Liver (tissue), 3 donors: Measurements from ENCODE around the gene WDR48.

ENCODE experiments used
- ATF3 ChIP-seq: IDR thresholded peaks from 2 replicates; pipeline ENCODE4 v1.6.1; 2016; ENCODE audit warnings: antibody characterized with exemption
- EGR1 ChIP-seq, 2 donors: IDR thresholded peaks; 2 replicates each; pipeline ENCODE4 v1.6.1; 2016 to 2018; ENCODE audit warnings: antibody characterized with exemption in 2 of 2, low read depth in 2 of 2
- FOXA1 ChIP-seq: IDR thresholded peaks from 2 replicates; pipeline ENCODE4 v1.6.1; 2016; ENCODE audit warnings: antibody characterized with exemption
- FOXA2 ChIP-seq: IDR thresholded peaks from 2 replicates; pipeline ENCODE4 v1.6.1; 2016; ENCODE audit warnings: antibody characterized with exemption
- GABPA ChIP-seq, 2 donors: IDR thresholded peaks in 1 of 2; conservative IDR thresholded peaks in 1 of 2; 2 replicates each; pipeline ENCODE4 v1.6.1; 2016; ENCODE audit warnings: antibody characterized with exemption in 2 of 2, mild to moderate bottlenecking in 1 of 2, moderate library complexity in 1 of 2
- HNF4A ChIP-seq, 2 donors: conservative IDR thresholded peaks; 2 replicates each; pipeline ENCODE4 v1.6.1; 2016; ENCODE audit warnings: antibody characterized with exemption in 2 of 2, mild to moderate bottlenecking in 2 of 2
- HNF4G ChIP-seq: IDR thresholded peaks from 2 replicates; pipeline ENCODE4 v1.6.1; 2016; ENCODE audit warnings: antibody characterized with exemption
- RAD21 ChIP-seq, 2 donors: IDR thresholded peaks; 2 replicates each; pipeline ENCODE4 v1.6.1; 2016; ENCODE audit warnings: antibody characterized with exemption in 2 of 2, mild to moderate bottlenecking in 2 of 2
- SP1 ChIP-seq: IDR thresholded peaks from 2 replicates; pipeline ENCODE4 v1.6.1; 2018; ENCODE audit warnings: antibody characterized with exemption, mild to moderate bottlenecking
- TAF1 ChIP-seq: conservative IDR thresholded peaks from 2 replicates; pipeline ENCODE4 v1.6.1; 2016; ENCODE audit warnings: antibody characterized with exemption, mild to moderate bottlenecking
- YY1 ChIP-seq: IDR thresholded peaks from 2 replicates; pipeline ENCODE4 v1.6.1; 2016; ENCODE audit warnings: antibody characterized with exemption, mild to moderate bottlenecking
- TF ChIP-seq, protein P1 (sequence below): fragments of 150-350 bp; IDR thresholded peaks from 2 replicates; pipeline ENCODE4 v1.5.1; 2017; ENCODE audit warnings: improper control_type of control experiment, low read depth, low read length; ENCODE audit not compliant: missing input control
- TF ChIP-seq, protein P2 (sequence below): IDR thresholded peaks from 2 replicates; pipeline ENCODE4 v1.6.1; 2016; ENCODE audit warnings: antibody characterized with exemption, mild to moderate bottlenecking
- donor health status: healthy.
- donor health status: healthy.

DNA sequence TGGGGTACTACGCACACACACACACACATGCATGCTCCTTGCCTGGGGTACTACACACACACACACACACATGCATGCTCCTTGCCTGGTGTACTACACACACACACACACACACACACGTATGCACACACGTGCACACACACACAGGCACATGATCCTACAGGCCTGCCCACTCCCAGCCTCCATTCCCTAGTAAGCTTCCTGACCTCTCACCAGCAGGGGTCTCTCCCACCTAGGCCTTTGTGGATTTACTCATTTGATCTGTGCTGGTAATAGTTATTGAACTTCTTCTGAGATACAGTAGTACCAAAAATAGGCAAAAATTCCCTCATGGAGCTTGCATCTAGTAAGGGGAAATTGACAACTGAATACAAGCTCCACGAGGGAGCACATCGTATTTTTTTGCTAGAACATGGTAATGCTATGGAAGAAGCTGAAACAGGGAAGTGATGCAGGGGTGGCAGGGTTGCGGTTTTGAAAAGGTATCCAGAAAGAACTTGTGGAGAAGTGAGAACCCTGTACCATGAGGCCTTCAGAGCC is 74.8 kb downstream of the WDR48 start:
- TF ChIP-seq TAF1 = no peak
- TF ChIP-seq, protein P1, sequence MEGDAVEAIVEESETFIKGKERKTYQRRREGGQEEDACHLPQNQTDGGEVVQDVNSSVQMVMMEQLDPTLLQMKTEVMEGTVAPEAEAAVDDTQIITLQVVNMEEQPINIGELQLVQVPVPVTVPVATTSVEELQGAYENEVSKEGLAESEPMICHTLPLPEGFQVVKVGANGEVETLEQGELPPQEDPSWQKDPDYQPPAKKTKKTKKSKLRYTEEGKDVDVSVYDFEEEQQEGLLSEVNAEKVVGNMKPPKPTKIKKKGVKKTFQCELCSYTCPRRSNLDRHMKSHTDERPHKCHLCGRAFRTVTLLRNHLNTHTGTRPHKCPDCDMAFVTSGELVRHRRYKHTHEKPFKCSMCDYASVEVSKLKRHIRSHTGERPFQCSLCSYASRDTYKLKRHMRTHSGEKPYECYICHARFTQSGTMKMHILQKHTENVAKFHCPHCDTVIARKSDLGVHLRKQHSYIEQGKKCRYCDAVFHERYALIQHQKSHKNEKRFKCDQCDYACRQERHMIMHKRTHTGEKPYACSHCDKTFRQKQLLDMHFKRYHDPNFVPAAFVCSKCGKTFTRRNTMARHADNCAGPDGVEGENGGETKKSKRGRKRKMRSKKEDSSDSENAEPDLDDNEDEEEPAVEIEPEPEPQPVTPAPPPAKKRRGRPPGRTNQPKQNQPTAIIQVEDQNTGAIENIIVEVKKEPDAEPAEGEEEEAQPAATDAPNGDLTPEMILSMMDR = peak; percentile 57
- no peak for TF ChIP-seq ATF3
- TF ChIP-seq, protein P2, sequence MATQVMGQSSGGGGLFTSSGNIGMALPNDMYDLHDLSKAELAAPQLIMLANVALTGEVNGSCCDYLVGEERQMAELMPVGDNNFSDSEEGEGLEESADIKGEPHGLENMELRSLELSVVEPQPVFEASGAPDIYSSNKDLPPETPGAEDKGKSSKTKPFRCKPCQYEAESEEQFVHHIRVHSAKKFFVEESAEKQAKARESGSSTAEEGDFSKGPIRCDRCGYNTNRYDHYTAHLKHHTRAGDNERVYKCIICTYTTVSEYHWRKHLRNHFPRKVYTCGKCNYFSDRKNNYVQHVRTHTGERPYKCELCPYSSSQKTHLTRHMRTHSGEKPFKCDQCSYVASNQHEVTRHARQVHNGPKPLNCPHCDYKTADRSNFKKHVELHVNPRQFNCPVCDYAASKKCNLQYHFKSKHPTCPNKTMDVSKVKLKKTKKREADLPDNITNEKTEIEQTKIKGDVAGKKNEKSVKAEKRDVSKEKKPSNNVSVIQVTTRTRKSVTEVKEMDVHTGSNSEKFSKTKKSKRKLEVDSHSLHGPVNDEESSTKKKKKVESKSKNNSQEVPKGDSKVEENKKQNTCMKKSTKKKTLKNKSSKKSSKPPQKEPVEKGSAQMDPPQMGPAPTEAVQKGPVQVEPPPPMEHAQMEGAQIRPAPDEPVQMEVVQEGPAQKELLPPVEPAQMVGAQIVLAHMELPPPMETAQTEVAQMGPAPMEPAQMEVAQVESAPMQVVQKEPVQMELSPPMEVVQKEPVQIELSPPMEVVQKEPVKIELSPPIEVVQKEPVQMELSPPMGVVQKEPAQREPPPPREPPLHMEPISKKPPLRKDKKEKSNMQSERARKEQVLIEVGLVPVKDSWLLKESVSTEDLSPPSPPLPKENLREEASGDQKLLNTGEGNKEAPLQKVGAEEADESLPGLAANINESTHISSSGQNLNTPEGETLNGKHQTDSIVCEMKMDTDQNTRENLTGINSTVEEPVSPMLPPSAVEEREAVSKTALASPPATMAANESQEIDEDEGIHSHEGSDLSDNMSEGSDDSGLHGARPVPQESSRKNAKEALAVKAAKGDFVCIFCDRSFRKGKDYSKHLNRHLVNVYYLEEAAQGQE = no peak
- TF ChIP-seq SP1 = no peak
- TF ChIP-seq GABPA (IDR thresholded peaks at IDR 0.05 in 1 of 2, conservative IDR thresholded peaks at IDR 0.05 in 1 of 2) = no peak
- TF ChIP-seq HNF4A (conservative IDR thresholded peaks at IDR 0.05) = no peak
- TF ChIP-seq YY1 = no peak
- TF ChIP-seq FOXA1 = no peak
- TF ChIP-seq HNF4G = no peak
- peak; percentile 91 to 96 for TF ChIP-seq RAD21 (IDR thresholded peaks at IDR 0.05)
- TF ChIP-seq FOXA2 = no peak
- no peak for TF ChIP-seq EGR1 (IDR thresholded peaks at IDR 0.05; ENCODE audit: low read depth in 2 of 2)
